Fibroblast of skin of right quadriceps (primary cell): ENCODE data around the gene RETREG3.
"Not testable (repeated sequence)": the region's sequence is repeated elsewhere in the genome, so short reads cannot be mapped to it uniquely, and the experiment has no call there.

Experiments used
- DNase-seq: peaks from one replicate; pipeline ENCODE4 v3.0.0-alpha.2; 2013

The RETREG3 gene

GRCh38 chr17:42568341-42569111 lies 40.6 kb downstream of the RETREG3 start:
- DNase-seq = no peak

GRCh38 chr17:42566883-42567573 lies 42.1 kb downstream of the RETREG3 start, which contains the start of gene MLX:
MLX (plus strand) TSS chr17:42567100; CDS start chr17:42567125, 25 bp downstream.
- DNase-seq = peak; percentile 89

- no peak for DNase-seq
Measured at GRCh38 chr17:42566215-42566882, 42.8 kb downstream of the RETREG3 start.

GRCh38 chr17:42565523-42566214 lies 43.5 kb downstream of the RETREG3 start:
- DNase-seq = no peak

GRCh38 chr17:42564815-42565522 lies 44.2 kb downstream of the RETREG3 start:
- DNase-seq = no peak

- DNase-seq = no peak
Measured at GRCh38 chr17:42563950-42564349, 45.2 kb downstream of the RETREG3 start.

GRCh38 chr17:42563543-42563942 lies 45.6 kb downstream of the RETREG3 start:
- DNase-seq = no peak

- DNase-seq = no peak
Measured at GRCh38 chr17:42563143-42563509, 46.0 kb downstream of the RETREG3 start.

GRCh38 chr17:42562388-42563142 lies 46.6 kb downstream of the RETREG3 start:
- DNase-seq = no peak

- DNase-seq = peak; percentile 98
Measured at GRCh38 chr17:42561897-42562387, 47.2 kb downstream of the RETREG3 start, which contains the start of gene COASY. COASY (plus strand) TSS chr17:42562148; CDS start chr17:42562623, 475 bp downstream.

GRCh38 chr17:42560246-42560645 lies 48.9 kb downstream of the RETREG3 start:
- DNase-seq = no peak

- no peak for DNase-seq
Measured at GRCh38 chr17:42559075-42559474, 50.1 kb downstream of the RETREG3 start.

GRCh38 chr17:42555961-42556617 lies 53.1 kb downstream of the RETREG3 start:
- DNase-seq = not testable (repeated sequence)

- DNase-seq = no peak
Measured at GRCh38 chr17:42555122-42555622, 54.0 kb downstream of the RETREG3 start.

- DNase-seq = peak; percentile 82
Measured at GRCh38 chr17:42554250-42555121, 54.7 kb downstream of the RETREG3 start.

GRCh38 chr17:42553866-42554249 lies 55.3 kb downstream of the RETREG3 start:
- DNase-seq = no peak

GRCh38 chr17:42553161-42553818 lies 55.9 kb downstream of the RETREG3 start:
- DNase-seq = no peak

- not testable (repeated sequence) for DNase-seq
Measured at GRCh38 chr17:42552736-42553135, 56.4 kb downstream of the RETREG3 start, which contains the start of gene HSD17B1. HSD17B1 (plus strand) TSS chr17:42552923; CDS start chr17:42552934, 11 bp downstream.
